HG02642 (cell line): ENCODE measurements around the gene TMEM269.
"Not testable (repeated sequence)": the region's sequence is repeated elsewhere in the genome, so short reads cannot be mapped to it uniquely, and the experiment has no call there.

ENCODE experiments used
- ATAC-seq: cut with Tn5 transposase; IDR thresholded peaks from one replicate; pipeline ENCODE4 v1.9.1; 2021; ENCODE audit warnings: mild to moderate bottlenecking; ENCODE audit not compliant: unreplicated experiment, poor library complexity

Gene TMEM269

GRCh38 chr1:42769811-42770210 is 15.0 kb upstream of the TMEM269 start:
- ATAC-seq = no peak

DNA sequence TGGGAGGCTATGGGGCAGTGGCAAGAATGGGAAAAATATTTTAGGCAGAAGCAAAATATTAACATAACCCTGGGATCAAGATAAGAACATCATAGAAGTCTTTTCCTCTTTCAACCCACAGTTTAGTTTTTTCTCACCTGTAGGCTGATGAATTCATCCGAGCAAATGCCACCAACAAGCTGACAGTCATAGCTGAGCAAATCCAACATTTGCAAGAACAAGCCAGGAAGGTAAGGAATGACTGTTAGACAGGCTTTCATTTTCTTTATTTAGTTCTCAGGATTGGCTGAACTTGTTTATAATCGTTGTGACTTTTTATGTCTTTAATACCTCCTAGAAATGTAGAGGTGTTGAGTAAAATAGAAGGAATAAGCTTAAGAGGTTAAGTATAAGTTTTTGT is 11.4 kb upstream of the TMEM269 start:
- ATAC-seq = no peak

DNA sequence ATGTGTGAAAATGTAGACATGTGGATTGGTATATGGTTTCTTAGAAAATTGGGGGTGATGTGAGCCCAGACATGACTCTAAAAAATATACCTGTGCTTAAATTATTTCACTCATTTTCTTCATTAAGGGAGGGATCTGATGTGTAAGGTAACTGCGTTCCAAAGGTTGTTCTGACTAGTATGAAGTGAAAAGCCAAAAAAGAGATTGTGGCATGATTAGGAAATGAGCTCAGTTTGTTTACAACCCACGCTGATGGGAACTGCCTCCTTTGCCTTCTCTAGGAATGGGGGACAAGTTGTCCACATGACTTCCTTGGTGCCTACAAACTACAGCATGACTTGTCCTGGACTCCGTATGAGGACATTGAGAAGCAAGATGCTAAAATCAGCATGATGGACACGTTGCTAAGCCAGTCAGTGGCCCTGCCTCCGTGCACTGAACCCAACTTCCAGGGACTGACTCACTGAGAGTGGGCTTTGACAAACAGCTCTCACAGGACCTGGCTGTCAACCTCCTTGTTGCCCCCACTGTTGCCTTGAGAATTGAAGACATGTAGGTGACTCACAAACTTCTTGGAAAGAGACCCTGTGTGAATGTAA is 9.8 kb upstream of the TMEM269 start:
- no peak for ATAC-seq

GRCh38 chr1:42776502-42776901 is 8.3 kb upstream of the TMEM269 start:
- ATAC-seq = no peak

DNA sequence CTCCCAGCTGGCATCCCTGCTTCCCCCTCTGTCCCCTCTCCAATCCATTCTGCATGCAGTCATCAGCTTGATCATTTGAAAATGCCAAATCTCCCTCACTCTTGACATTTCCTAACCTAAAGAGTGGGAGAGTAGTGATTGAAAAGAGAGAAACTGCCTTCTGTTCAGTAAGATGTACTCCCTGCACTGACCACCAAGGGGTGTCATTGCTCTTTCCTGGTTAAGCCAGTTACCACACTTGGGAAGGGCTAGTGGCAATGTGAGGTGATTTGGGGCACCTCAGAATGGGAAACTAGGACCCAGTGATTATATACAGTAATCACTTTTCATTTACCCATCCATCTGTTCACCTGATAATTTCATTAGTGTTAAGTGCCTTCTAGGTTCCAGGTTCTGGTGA is 6.9 kb upstream of the TMEM269 start:
- no peak for ATAC-seq

DNA sequence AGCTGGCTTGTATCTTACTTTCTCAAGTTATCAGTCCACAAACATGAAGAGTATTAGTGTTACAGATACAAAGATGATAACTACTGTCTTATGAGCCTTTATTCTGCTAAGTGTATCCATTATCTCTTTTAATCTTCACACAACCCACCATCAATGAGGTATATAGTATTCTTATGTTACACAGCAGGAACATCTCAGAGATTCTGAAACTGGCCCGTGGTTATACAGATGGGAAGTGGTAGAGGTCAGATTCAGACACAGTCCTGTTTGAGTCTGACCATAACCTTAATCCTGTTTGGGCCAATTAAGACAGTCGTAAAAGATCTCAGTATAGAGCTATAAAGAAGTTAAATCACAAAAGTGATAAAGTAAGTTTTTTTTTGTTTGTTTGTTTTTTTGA is 5.1 kb upstream of the TMEM269 start:
- no peak for ATAC-seq

DNA sequence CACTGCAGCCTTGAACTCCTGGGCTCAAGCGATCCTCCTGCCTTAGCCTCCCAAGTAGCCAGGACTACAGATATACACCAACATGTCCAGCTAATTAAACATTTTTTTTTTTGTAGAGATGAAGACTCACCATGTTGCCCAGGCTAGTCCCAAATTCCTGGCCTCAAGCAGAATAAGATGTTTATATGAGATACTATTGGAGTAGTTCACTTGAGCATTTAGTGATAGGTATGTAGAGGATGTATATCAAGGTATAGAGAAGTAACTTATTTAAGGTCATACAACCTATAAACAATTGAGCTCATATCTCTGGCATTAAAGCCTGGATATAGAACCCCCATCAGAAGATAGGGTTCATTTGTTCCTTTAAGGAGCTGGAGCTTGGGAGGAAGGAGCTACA is 4.6 kb upstream of the TMEM269 start:
- no peak for ATAC-seq

- no peak for ATAC-seq
Measured at GRCh38 chr1:42783092-42783491, 1.7 kb upstream of the TMEM269 start.

DNA sequence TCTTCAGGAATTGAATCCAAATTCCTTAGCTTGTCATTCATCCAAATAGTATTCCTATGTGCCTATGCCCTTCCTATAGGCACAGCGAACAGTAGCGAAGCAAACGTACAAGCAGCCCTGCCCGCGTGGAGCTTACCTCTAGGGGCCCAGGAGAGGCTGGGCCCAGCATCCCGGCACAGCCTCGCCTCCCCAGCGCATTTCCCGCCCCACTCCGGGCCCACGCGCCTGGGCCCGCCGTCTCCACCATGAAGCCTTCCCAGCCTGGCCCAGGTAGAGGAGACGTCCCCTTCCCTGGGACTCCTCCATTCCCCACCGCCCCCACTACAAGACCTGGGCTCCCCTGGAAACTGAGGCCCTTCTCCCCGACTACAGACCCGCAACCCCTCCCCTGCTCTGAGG is 245 bp upstream of the TMEM269 start:
- ATAC-seq = no peak

- ATAC-seq = no peak
Measured at GRCh38 chr1:42786097-42786496, 1.3 kb downstream of the TMEM269 start.

- ATAC-seq = no peak
Measured at GRCh38 chr1:42788021-42788420, 3.2 kb downstream of the TMEM269 start.

DNA sequence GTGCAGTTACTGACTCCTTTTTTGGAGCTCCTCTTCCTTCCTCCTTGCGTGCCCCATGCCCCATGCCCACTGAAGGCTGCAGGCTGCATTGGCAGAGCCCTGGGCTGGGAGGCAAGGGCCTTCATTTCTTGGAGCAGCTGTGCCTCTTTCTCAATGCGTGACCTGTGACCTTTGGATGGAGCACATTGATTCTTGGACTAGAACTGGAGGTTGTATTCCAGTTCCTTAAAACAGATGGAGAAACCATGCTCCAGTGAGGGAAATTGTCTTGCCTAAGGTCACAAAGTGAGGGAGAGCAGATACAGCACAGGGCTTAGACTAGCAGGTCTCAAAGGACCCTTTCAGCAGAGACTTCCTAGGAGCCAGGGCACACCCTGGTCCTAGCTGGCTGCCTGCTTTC is 9.0 kb downstream of the TMEM269 start:
- ATAC-seq = no peak

GRCh38 chr1:42797414-42797813 is 12.6 kb downstream of the TMEM269 start:
- ATAC-seq = no peak

- ATAC-seq = no peak
Measured at GRCh38 chr1:42797979-42798378, 13.2 kb downstream of the TMEM269 start.

DNA sequence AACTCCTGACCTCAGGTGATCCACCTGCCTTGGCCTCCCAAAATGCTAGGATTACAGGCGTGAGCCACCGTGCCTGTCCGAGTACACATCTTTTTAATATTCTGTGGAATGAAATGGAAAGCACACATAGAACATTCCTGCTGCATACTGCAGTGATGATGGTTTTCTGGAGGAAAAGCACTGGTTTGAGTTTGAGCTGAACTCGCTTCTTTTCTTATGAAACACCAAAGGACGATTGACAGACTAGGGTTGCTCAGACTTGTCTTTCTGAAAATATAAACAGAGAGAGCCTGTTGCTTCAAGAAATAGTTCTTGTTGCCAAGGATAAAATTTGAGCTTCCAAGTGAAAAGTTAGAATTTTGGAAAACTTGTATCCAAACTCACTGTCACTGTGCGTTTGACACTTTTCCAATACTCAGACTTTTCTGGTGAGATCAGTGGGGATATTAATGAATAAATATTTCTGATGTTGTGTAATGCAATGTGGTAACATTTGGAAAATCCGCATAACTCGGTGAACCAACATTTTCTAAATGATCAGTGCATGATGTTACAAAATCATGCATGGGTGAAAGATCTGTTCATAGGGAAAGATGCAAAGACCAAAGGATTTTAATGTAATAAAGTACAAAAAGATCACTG is 17.2 kb downstream of the TMEM269 start:
- ATAC-seq = no peak

GRCh38 chr1:42806171-42806570 is 21.4 kb downstream of the TMEM269 start:
- ATAC-seq = no peak

DNA sequence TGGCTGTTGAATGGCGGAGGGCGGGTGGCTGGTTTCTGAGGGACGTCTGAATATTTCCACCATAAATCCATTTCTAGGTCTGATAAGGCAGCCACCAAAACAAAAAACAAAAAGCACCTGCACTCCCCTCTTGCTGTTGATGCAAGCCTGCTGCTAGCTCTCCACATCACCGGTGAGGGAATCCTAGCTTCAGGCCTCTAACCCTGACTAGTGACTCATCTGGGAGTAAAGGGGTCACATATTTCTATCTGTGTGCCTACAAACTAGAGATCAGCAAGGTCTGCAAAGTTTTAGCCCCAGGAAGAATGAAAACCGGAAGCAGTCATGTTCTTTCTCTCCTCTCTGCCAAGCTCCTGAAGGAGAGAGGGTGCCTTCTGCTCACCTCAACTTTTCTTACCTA is 21.8 kb downstream of the TMEM269 start:
- ATAC-seq = no peak

- no peak for ATAC-seq
Measured at GRCh38 chr1:42807056-42807668, 22.4 kb downstream of the TMEM269 start.

- not testable (repeated sequence) for ATAC-seq
Measured at GRCh38 chr1:42814815-42815214, 30.0 kb downstream of the TMEM269 start.

GRCh38 chr1:42815941-42816584 is 31.3 kb downstream of the TMEM269 start:
- ATAC-seq = no peak

GRCh38 chr1:42816585-42817439 is 32.0 kb downstream of the TMEM269 start, which contains the start of the genes ERMAP and SVBP:
ERMAP (plus strand) TSS chr1:42817122; CDS start chr1:42830449, 13,327 bp downstream.
SVBP (minus strand) TSS chr1:42817397; CDS start chr1:42816544, 853 bp downstream.
- peak; percentile 93 for ATAC-seq
